Activated CD8-positive, alpha-beta memory T cell treated with anti-CD3 and anti-CD28 coated beads for 48 hours (primary cell): ENCODE measurements around the gene ERV3-1.
"Not testable (repeated sequence)": the region's sequence is repeated elsewhere in the genome, so short reads cannot be mapped to it uniquely, and the experiment has no call there.

Experiments used
- DNase-seq, 3 experiments: peaks; one replicate each; pipeline ENCODE4 v3.0.0-alpha.2; 2020; ENCODE audit warnings: low read depth in 2 of 3, low spot score in 2 of 3

The ERV3-1 gene

GRCh38 chr7:64945503-64946175, 60.8 kb downstream of the ERV3-1 start:
- DNase-seq, result no peak

DNA sequence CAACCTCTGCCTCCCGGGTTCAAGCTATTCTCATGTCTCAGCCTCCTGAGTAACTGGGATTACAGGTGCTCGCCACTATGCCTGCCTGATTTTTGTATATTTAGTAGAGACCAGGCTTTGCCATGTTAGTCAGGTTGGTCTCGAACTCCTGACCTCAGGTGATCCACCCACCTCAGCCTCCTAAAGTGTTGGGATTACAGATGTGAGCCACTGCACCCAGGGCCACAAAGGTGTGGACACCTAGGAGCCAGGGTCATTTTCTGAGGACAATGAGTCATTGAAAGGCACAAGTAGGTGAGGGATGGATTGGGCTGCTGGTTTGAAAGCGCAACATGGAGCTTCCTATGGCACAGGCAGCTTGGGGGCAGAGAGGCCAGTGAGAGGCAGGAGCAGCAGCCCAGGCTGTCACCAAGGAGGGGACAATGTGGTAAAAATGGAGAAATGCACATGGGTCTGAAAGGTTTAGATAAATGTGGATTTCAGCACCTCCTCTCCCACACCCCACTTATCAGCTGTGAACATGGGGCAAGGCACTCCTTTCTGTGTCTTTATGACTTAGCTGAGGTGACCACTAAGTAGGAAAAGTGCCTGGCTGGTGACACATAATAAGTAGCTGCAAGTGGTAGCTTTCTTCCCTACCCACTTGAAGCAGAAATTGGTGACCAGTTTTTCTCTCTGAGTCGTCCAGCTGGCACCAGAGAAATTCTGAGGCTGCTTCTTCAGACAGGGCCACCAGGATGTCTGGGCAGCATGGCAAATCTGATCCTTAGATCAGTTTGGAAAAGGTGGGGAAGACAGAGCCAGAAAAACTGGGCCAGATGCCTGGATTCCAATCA, 61.6 kb downstream of the ERV3-1 start:
- DNase-seq, result not testable (repeated sequence)
